GM23338 (cell line): ENCODE results near the gene CD82. TPM values are rescaled to one million over a fixed set of nuclear protein-coding genes. Genes with fewer than 3 reads are reported as not detected.

Experiments
- ATAC-seq: fragments of 200-7000 bp; cut with Tn5 transposase; 3 replicates; pipeline ENCODE4 v1.9.1; 2020
- DNase-seq: peaks from one replicate; pipeline ENCODE4 v3.0.0-alpha.2; 2015; ENCODE audit warnings: low spot score
- H2AFZ ChIP-seq: fragments of 200-600 bp; sonication (generic); 2 replicates; pipeline ENCODE4 v1.8.0; 2016; ENCODE audit warnings: antibody characterized with exemption, mild to moderate bottlenecking, moderate library complexity
- H3F3A ChIP-seq: fragments of 200-600 bp; sonication (generic); replicated peaks from 2 replicates; pipeline ENCODE4 v1.8.0; 2017; ENCODE audit warnings: antibody characterized with exemption, mixed run types, low read depth
- H3K27ac ChIP-seq: fragments of 200-600 bp; sonication (generic); 2 replicates; pipeline ENCODE4 v1.6.1; 2016; ENCODE audit warnings: low read depth
- H3K27me3 ChIP-seq: fragments of 200-600 bp; sonication (generic); 2 replicates; pipeline ENCODE4 v1.8.0; 2016; ENCODE audit warnings: mild to moderate bottlenecking, mixed run types, moderate library complexity; ENCODE audit not compliant: insufficient read depth
- H3K36me3 ChIP-seq: fragments of 200-600 bp; sonication (generic); 2 replicates; pipeline ENCODE4 v1.8.0; 2016; ENCODE audit warnings: mild to moderate bottlenecking; ENCODE audit not compliant: insufficient read depth
- H3K4me1 ChIP-seq: fragments of 200-600 bp; sonication (generic); 2 replicates; pipeline ENCODE4 v1.8.0; 2016; ENCODE audit warnings: mild to moderate bottlenecking, moderate library complexity; ENCODE audit not compliant: insufficient read depth
- H3K4me2 ChIP-seq: fragments of 200-600 bp; sonication (generic); 2 replicates; pipeline ENCODE4 v1.7.1; 2017; ENCODE audit warnings: mixed run types
- H3K4me3 ChIP-seq: fragments of 200-600 bp; sonication (generic); 2 replicates; pipeline ENCODE4 v1.6.1; 2016; ENCODE audit warnings: mixed run types
- H3K79me2 ChIP-seq: fragments of 200-600 bp; sonication (generic); replicated peaks from 2 replicates; pipeline ENCODE4 v1.8.0; 2017; ENCODE audit warnings: mild to moderate bottlenecking; ENCODE audit not compliant: insufficient read depth
- H3K9me2 ChIP-seq: fragments of 200-600 bp; sonication (generic); 2 replicates; pipeline ENCODE4 v1.8.0; 2017; ENCODE audit not compliant: insufficient read depth
- H4K20me1 ChIP-seq: fragments of 200-600 bp; sonication (generic); replicated peaks from 2 replicates; pipeline ENCODE4 v1.8.0; 2017; ENCODE audit warnings: mild to moderate bottlenecking; ENCODE audit not compliant: insufficient read depth
- H3K27ac Mint-ChIP-seq: 2 replicates; pipeline ENCODE4 v1.8.0; 2020; ENCODE audit warnings: inconsistent platforms, mild to moderate bottlenecking, moderate library complexity, mixed read lengths
- H3K27me3 Mint-ChIP-seq: 3 replicates; pipeline ENCODE4 v1.8.0; 2022; ENCODE audit warnings: low read depth, mild to moderate bottlenecking, moderate library complexity, mixed read lengths, inconsistent platforms; ENCODE audit not compliant: insufficient read depth, poor library complexity
- H3K36me3 Mint-ChIP-seq: 3 replicates; pipeline ENCODE4 v1.8.0; 2021; ENCODE audit warnings: low read depth, mild to moderate bottlenecking, inconsistent platforms, moderate library complexity, mixed read lengths
- H3K4me1 Mint-ChIP-seq: 3 replicates; pipeline ENCODE4 v1.8.0; 2020; ENCODE audit warnings: mild to moderate bottlenecking, inconsistent platforms, mixed read lengths
- H3K4me3 Mint-ChIP-seq: 3 replicates; pipeline ENCODE4 v1.8.0; 2021; ENCODE audit warnings: moderate library complexity, mild to moderate bottlenecking, inconsistent platforms, mixed read lengths
- H3K9me3 Mint-ChIP-seq: 3 replicates; pipeline ENCODE4 v1.8.0; 2020; ENCODE audit warnings: moderate library complexity, mild to moderate bottlenecking, inconsistent platforms, mixed read lengths
- CREB1 ChIP-seq: fragments of 250-450 bp; sonication (Bioruptor Pico); IDR thresholded peaks from 2 replicates; pipeline ENCODE4 v1.5.0; 2020; ENCODE audit warnings: low read depth, mild to moderate bottlenecking, moderate library complexity
- CTCF ChIP-seq, 2 experiments: fragments of 200-600 bp in 1 of 2; sonication (generic) in 1 of 2; conservative IDR thresholded peaks; 2 replicates each; pipeline versions ENCODE4 v1.5.1 to v1.6.1; 2016 to 2017; ENCODE audit warnings: antibody characterized with exemption in 2 of 2, low read depth in 2 of 2, mild to moderate bottlenecking in 2 of 2, moderate library complexity in 1 of 2
- ETS1 ChIP-seq: IDR thresholded peaks from 2 replicates; pipeline ENCODE4 v1.6.1; 2016; ENCODE audit warnings: antibody characterized with exemption
- EZH2 ChIP-seq: fragments of 200-600 bp; sonication (generic); IDR thresholded peaks from one replicate; pipeline ENCODE4 v1.8.0; 2017; ENCODE audit warnings: antibody characterized with exemption, mild to moderate bottlenecking, low read depth; ENCODE audit not compliant: unreplicated experiment
- EZH2phosphoT487 ChIP-seq: fragments of 200-600 bp; sonication (generic); IDR thresholded peaks from one replicate; pipeline ENCODE4 v1.8.1; 2018; ENCODE audit warnings: antibody characterized with exemption; ENCODE audit not compliant: unreplicated experiment
- JUNB ChIP-seq: IDR thresholded peaks from one replicate; pipeline ENCODE4 v1.6.1; 2016; ENCODE audit warnings: antibody characterized with exemption; ENCODE audit not compliant: unreplicated experiment
- NANOG ChIP-seq: IDR thresholded peaks from 2 replicates; pipeline ENCODE4 v1.6.1; 2016; ENCODE audit warnings: antibody characterized with exemption, borderline replicate concordance
- POLR2AphosphoS5 ChIP-seq: IDR thresholded peaks from 2 replicates; pipeline ENCODE4 v1.6.1; 2016; ENCODE audit warnings: antibody characterized with exemption, low read depth
- REST ChIP-seq: IDR thresholded peaks from one replicate; pipeline ENCODE4 v1.6.1; 2018; ENCODE audit warnings: antibody characterized with exemption; ENCODE audit not compliant: unreplicated experiment
- STAT1 ChIP-seq: IDR thresholded peaks from one replicate; pipeline ENCODE4 v1.6.1; 2016; ENCODE audit warnings: antibody characterized with exemption; ENCODE audit not compliant: unreplicated experiment
- ZNF114 ChIP-seq: fragments of 250-450 bp; sonication (Bioruptor Pico); IDR thresholded peaks from 2 replicates; pipeline ENCODE4 v1.5.0; 2020; ENCODE audit warnings: mild to moderate bottlenecking, moderate library complexity
- ZNF331 ChIP-seq: fragments of 250-450 bp; sonication (Bioruptor Pico); IDR thresholded peaks from 2 replicates; pipeline ENCODE4 v1.5.0; 2020; ENCODE audit warnings: low read depth, mild to moderate bottlenecking, moderate library complexity
- ZNF462 ChIP-seq: fragments of 250-450 bp; sonication (Bioruptor Pico); IDR thresholded peaks from 2 replicates; pipeline ENCODE4 v1.5.0; 2020; ENCODE audit warnings: mild to moderate bottlenecking, moderate library complexity
- polyA plus RNA-seq: library from polyadenylated mRNA; unstranded; fragments of >200 nt; fragmentation: Nextera tagmentation; extraction: Ambion mirVana; gene quantifications from 2 replicates; pipeline ENCODE4 v1.2.1, GENCODE V29; 2016
- total RNA-seq: library from RNA; depleted of rRNA; stranded (reverse); fragments of >200 nt; shearing (Covaris generic); gene quantifications from 2 replicates; pipeline ENCODE4 v1.2.3, GENCODE V29; 2014

Gene CD82
- total and polyA plus RNA-seq, 2 experiments from 2014 or later = 4.4 to 4.9 TPM

- H3K4me1 ChIP-seq = peaks cover 3% of the 10 kb centered on the region
- H3K4me3 ChIP-seq = no peak overlapping the region
- DNase-seq = no peak
- Mint-ChIP-seq H3K4me3 (no peak overlapping the region), H3K27me3 (peaks cover 13% of the 10 kb centered on the region), H3K27ac (no peak overlapping the region), H3K4me1 (peaks cover 34% of the 10 kb centered on the region), H3K36me3 (no peaks in the 10 kb centered on the region; the same call in 2 of the 3 replicates), H3K9me3 (no peaks in the 10 kb centered on the region)
- TF ChIP-seq ZNF331 (CRISPR knock-in tag) (no peak), EZH2 (no peak), REST (no peak), ZNF114 (CRISPR knock-in tag) (no peak), STAT1 (no peak), CTCF (conservative IDR thresholded peaks at IDR 0.05; ENCODE audit: low read depth in 2 of 2) (no peak), ZNF462 (CRISPR knock-in tag) (no peak), NANOG (no peak), ETS1 (no peak), EZH2phosphoT487 (no peak), JUNB (no peak), POLR2AphosphoS5 (no peak), CREB1 (CRISPR knock-in tag) (no peak)
- H3K9me2 ChIP-seq = no peaks in the 10 kb centered on the region
- H3K36me3 ChIP-seq = no peaks in the 10 kb centered on the region
- no peak overlapping the region for H3K27ac ChIP-seq
- peaks cover 2% of the 10 kb centered on the region for H3K27me3 ChIP-seq
- H3K79me2 ChIP-seq = no peaks in the 10 kb centered on the region
- no peaks in the 10 kb centered on the region for H3F3A ChIP-seq
- no peak overlapping the region for H2AFZ ChIP-seq
- ATAC-seq = peak; percentile 14; the same call in 1 of the 3 replicates
- H3K4me2 ChIP-seq = no peak overlapping the region
- H4K20me1 ChIP-seq = no peaks in the 10 kb centered on the region
Measured at GRCh38 chr11:44571871-44572270, 6.4 kb downstream of the CD82 start.
